Endodermal cell (in vitro differentiated cells): ENCODE data around the gene MYL11. TPM values are rescaled to one million over a fixed set of nuclear protein-coding genes. Genes with fewer than 3 reads are reported as not detected.

Experiments used
- DNase-seq: peaks from one replicate; pipeline ENCODE4 v3.0.0-alpha.2; 2017
- H3K27ac ChIP-seq: 2 replicates; pipeline ENCODE4 v1.5.1; 2013; ENCODE audit warnings: mild to moderate bottlenecking, low read depth, low read length, moderate library complexity
- H3K27me3 ChIP-seq: 2 replicates; pipeline ENCODE4 v1.6.1; 2013; ENCODE audit warnings: mild to moderate bottlenecking, low read length, moderate library complexity; ENCODE audit not compliant: insufficient read depth, control insufficient read depth, poor library complexity, severe bottlenecking
- H3K36me3 ChIP-seq: 2 replicates; pipeline ENCODE4 v1.7.0; 2013; ENCODE audit warnings: mild to moderate bottlenecking, low read length, moderate library complexity; ENCODE audit not compliant: control insufficient read depth, insufficient read depth
- H3K4me1 ChIP-seq: one replicate; pipeline ENCODE4 v1.7.0; 2013; ENCODE audit warnings: low read length; ENCODE audit not compliant: control insufficient read depth, insufficient read depth
- H3K4me3 ChIP-seq: 2 replicates; pipeline ENCODE4 v1.5.1; 2013; ENCODE audit warnings: mild to moderate bottlenecking, low read length, moderate library complexity
- H3K9ac ChIP-seq: 2 replicates; pipeline ENCODE4 v1.6.1; 2013; ENCODE audit warnings: mild to moderate bottlenecking, low read length, moderate library complexity; ENCODE audit not compliant: poor library complexity, severe bottlenecking; ENCODE audit errors: extremely low read depth
- H3K9me3 ChIP-seq: 2 replicates; pipeline ENCODE4 v1.6.1; 2013; ENCODE audit warnings: mild to moderate bottlenecking, low read length, moderate library complexity; ENCODE audit not compliant: control insufficient read depth
- H3K27ac Mint-ChIP-seq: 2 replicates; pipeline ENCODE4 v1.8.0; 2020; ENCODE audit warnings: mixed read lengths
- H3K27me3 Mint-ChIP-seq: 2 replicates; pipeline ENCODE4 v1.8.0; 2021; ENCODE audit warnings: mild to moderate bottlenecking, mixed read lengths; ENCODE audit not compliant: insufficient read depth
- H3K36me3 Mint-ChIP-seq: 2 replicates; pipeline ENCODE4 v1.8.0; 2020; ENCODE audit warnings: low read depth, mixed read lengths
- H3K4me1 Mint-ChIP-seq: 2 replicates; pipeline ENCODE4 v1.8.0; 2020; ENCODE audit warnings: mixed read lengths
- H3K4me3 Mint-ChIP-seq: 2 replicates; pipeline ENCODE4 v1.8.0; 2020; ENCODE audit warnings: mild to moderate bottlenecking, moderate library complexity, mixed read lengths
- H3K9me3 Mint-ChIP-seq: 2 replicates; pipeline ENCODE4 v1.8.0; 2020; ENCODE audit warnings: mild to moderate bottlenecking, mixed read lengths
- CTCF ChIP-seq: fragments of 200-600 bp; sonication (generic); conservative IDR thresholded peaks from 2 replicates; pipeline ENCODE4 v1.5.0; 2021; ENCODE audit warnings: antibody characterized with exemption, mild to moderate bottlenecking
- WGBS, 2 experiments: methylation state at CpG; one replicate each; pipeline versions ENCODE4 v1.1.5 to v1.1.7; 2013; ENCODE audit warnings: missing lambda C conversion rate in 2 of 2, mixed read lengths in 1 of 2; ENCODE audit not compliant: insufficient coverage in 1 of 2, insufficient read length in 1 of 2; 5-methylcytosine and 5-hydroxymethylcytosine counted together
- total RNA-seq, 2 donors: library from RNA; stranded (reverse); fragmentation: NEBNext Ultra II Directional in 1 of 2; extraction: Animal tissue kit (Norgen Biotek cat#: 25700) in 1 of 2; gene quantifications; 2 replicates in 1 of 2; 3 replicates in 1 of 2; pipeline ENCODE4 v1.2.1, GENCODE V29; 2021

The MYL11 gene
- total RNA-seq, 2 donors from 2014 or later, result 1.2 TPM; not detected in 1

DNA sequence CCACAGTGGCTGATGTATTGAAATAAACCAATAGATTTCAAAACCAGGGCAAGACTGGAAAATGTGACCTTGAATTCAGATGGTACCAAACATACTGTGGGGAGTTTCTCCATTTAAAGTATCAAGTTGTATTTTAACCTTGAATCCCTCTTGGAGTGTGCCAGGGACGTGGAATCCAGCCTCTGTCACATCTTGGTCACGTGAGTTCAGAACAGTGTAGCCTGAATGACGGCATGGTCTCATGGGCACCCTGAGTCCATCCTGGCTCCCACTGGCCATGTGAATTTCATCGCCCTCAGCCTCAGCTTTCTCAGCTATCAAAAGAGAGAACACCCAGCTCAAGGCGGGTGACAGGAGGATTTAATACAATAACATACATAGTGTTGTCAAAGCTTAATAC is 39.6 kb downstream of the MYL11 start:
- Histone ChIP-seq H3K27me3 (no peaks in the 10 kb centered on the region), H3K4me1 (no peaks in the 10 kb centered on the region), H3K9ac (no peak overlapping the region), H3K27ac (no peak overlapping the region), H3K9me3 (no peaks in the 10 kb centered on the region), H3K36me3 (peaks cover 48% of the 10 kb centered on the region), H3K4me3 (no peak overlapping the region)
- Mint-ChIP-seq H3K4me3 (no peak overlapping the region), H3K27ac (no peak overlapping the region), H3K27me3 (no peaks in the 10 kb centered on the region), H3K9me3 (no peaks in the 10 kb centered on the region), H3K36me3 (peaks cover 46% of the 10 kb centered on the region), H3K4me1 (peaks cover 15% of the 10 kb centered on the region)
- no peak for DNase-seq
- 96 to 100% methylated on average over 1 to 4 of the region's 5 CpGs for WGBS, 2 experiments
- no peak for TF ChIP-seq CTCF

- 88 to 94% methylated on average over 4 of the region's 4 CpGs for WGBS, 2 experiments
- H3K9me3 Mint-ChIP-seq, result no peaks in the 10 kb centered on the region
- Histone ChIP-seq H3K9me3 (no peaks in the 10 kb centered on the region), H3K27me3 (no peaks in the 10 kb centered on the region), H3K4me3 (no peak overlapping the region), H3K27ac (no peak overlapping the region), H3K36me3 (peaks cover 53% of the 10 kb centered on the region), H3K9ac (no peak overlapping the region), H3K4me1 (no peaks in the 10 kb centered on the region)
- no peak for DNase-seq
- no peak for TF ChIP-seq CTCF
- peaks cover 15% of the 10 kb centered on the region for H3K4me1 Mint-ChIP-seq
- peaks cover 49% of the 10 kb centered on the region for H3K36me3 Mint-ChIP-seq
- no peak overlapping the region for H3K4me3 Mint-ChIP-seq
- no peak overlapping the region for H3K27ac Mint-ChIP-seq
- H3K27me3 Mint-ChIP-seq, result no peaks in the 10 kb centered on the region
These were observed 41.5 kb downstream of the MYL11 start for GRCh38 chr16:30416047-30416603.

DNA sequence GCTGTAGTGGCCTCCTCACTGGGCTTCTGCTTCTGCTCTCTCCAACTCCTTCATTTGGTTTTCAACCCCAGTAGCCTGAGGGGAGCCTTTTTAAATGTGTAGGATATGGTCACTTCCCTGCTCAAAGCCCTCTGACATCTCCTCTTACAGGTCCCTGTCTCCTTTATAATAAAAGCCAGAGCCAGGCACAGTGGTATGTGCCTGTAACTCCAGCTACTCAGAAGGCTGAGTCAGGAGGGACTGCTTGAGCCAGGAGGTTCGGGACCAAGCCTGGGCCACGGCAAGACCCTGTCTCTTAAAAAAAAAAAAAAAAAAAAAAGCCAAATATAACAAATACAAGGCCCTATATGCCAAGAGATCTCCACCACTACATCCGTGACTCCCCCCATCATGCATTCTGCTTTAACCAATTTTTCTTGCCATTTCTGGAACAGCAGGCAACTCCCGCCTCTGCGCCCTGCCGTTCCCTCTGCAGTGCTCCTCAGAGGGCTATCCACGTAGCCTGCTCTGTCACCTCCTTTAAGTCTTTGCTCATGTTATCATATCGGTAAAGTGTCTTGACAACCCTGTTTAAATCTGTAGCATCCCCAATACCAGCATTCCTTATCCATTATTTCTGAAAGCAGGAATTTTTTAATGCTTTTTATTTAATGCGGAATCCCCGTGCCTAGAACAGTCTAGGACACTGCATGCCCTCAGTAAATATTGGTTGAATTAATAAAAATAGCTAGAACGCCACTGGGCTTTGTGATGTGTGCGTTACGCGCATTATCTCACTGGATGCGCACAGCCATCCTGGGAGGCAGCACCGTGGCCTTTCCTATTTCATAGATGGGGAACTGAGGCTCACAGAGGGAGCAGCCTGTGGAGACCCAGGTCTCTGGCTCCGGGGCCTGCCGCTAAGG is 42.3 kb downstream of the MYL11 start:
- H3K9ac ChIP-seq, result no peak overlapping the region
- H3K27me3 ChIP-seq, result no peaks in the 10 kb centered on the region
- WGBS, 2 experiments, result 76 to 93% methylated on average over 12 to 18 of the region's 18 CpGs
- TF ChIP-seq CTCF, result no peak
- no peak overlapping the region for H3K27ac ChIP-seq
- H3K9me3 ChIP-seq, result no peaks in the 10 kb centered on the region
- Mint-ChIP-seq H3K27me3 (no peaks in the 10 kb centered on the region), H3K9me3 (no peaks in the 10 kb centered on the region), H3K36me3 (peaks cover 47% of the 10 kb centered on the region), H3K27ac (no peak overlapping the region), H3K4me3 (peak overlapping the region; percentile 26), H3K4me1 (peaks cover 15% of the 10 kb centered on the region)
- no peak for DNase-seq
- H3K36me3 ChIP-seq, result peaks cover 47% of the 10 kb centered on the region
- no peaks in the 10 kb centered on the region for H3K4me1 ChIP-seq
- H3K4me3 ChIP-seq, result peak overlapping the region; percentile 71
